ENCODE data around the gene DUS2.
"Not testable (repeated sequence)": the region's sequence is repeated elsewhere in the genome, so short reads cannot be mapped to it uniquely, and the experiment has no call there.

The DUS2 gene

GRCh38 chr16:68091380-68092261 is 68.5 kb downstream of the DUS2 start:
- DNase-seq (ENCODE audit: low read depth) = no peak

- not testable (repeated sequence) for DNase-seq (ENCODE audit: low read depth)
These were observed 69.2 kb downstream of the DUS2 start for GRCh38 chr16:68092275-68092674.

DNA sequence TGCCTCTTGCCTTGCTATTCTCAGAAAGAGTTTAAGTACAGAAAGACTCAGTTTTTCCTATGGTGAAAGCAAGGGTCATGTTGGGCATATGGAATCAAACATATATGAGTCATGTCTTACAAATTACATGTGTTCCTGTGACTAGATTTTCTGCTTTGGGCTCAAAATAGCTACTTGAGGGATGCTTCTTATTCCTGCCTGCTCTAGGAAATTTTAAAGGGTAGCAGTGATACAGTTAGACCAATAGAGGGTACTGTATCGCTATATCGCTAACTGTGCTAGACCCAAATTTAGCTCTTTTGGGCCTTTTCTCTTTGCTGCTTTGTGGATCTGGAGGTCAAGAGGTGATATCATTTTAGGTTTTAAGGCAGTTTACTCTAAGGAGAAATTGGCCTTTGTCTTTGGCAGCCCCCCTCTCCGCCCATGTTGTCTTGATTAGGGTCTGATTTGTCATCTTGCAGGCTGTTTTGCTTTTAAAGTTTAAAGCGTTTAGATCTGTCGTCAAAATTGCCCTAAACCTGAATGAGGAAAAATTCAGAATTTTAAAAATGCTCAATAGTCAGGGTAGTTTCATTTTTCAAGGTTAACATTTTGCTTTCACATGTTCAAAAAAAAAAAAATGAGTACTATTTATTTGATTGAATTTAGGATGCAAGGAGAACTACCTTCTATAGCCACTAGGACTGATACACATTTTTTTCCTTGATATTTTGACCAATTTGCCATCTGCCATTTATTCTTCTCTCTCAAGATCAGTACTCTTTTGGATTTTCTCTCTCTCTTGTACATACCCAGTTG is 70.9 kb downstream of the DUS2 start:
- no peak for DNase-seq (ENCODE audit: low read depth)

DNA sequence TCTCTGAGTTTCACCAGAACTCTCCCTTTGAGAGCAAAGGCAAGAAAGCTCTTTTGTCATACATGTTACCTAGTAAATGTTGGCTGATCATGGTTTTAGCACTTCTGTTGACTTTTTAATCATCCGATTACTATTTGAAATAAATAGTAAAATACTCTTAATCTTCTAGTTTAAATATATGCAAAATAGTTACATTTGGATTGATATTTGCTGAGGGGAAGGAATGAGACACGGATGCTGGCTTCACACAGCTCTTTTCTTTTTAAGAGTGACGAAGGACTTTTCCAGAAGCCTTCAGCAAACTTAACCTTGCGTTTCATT is 71.5 kb downstream of the DUS2 start:
- no peak for DNase-seq (ENCODE audit: low read depth)

GRCh38 chr16:68096491-68096890 is 73.4 kb downstream of the DUS2 start:
- DNase-seq (ENCODE audit: low read depth) = no peak

DNA sequence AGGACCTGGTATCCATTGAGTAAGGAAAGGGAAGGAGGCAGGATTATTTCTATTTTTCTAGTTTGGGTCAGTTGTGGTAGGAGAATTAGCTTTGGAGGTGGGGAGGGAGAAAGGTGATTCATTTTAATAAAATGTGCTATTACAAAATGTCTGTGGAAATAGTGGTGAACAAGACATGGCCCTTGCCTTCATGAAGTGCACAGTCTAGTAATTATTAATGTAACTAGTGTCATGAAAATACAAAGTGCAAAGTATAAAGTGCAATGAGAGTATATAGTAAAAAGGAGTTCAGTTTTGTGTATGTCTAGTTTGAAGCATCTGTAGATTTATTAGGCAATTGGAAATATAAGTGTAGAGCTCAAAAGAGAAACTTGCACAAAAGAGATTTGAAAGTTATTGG is 74.0 kb downstream of the DUS2 start:
- DNase-seq (ENCODE audit: low read depth) = no peak

DNA sequence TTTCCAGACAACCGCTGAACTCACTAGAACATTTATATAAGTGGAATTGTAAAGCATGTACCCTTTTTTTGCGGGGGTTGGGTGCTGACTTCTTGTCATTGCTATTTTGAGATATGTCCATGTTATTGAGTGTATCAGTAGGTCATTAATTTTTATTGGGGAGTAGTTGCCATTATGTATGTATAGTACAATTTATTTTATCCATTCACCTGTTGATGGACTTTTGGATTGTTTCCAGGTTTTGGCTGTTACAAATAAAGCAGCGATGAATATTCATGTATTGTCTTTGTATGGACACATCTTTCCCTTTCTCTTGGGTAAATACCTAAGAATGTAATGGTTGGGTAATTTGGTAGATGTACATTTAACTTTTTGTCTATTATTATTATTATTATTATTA is 74.8 kb downstream of the DUS2 start:
- DNase-seq (ENCODE audit: low read depth) = no peak

GRCh38 chr16:68100488-68100887 is 77.4 kb downstream of the DUS2 start:
- no peak for DNase-seq (ENCODE audit: low read depth)

GRCh38 chr16:68105611-68106010 is 82.5 kb downstream of the DUS2 start:
- DNase-seq (ENCODE audit: low read depth) = no peak

- DNase-seq (ENCODE audit: low read depth) = not testable (repeated sequence)
These were observed 84.3 kb downstream of the DUS2 start for GRCh38 chr16:68107230-68107928.

- DNase-seq (ENCODE audit: low read depth) = not testable (repeated sequence)
These were observed 86.1 kb downstream of the DUS2 start for GRCh38 chr16:68109156-68109555.

- DNase-seq (ENCODE audit: low read depth) = not testable (repeated sequence)
These were observed 87.5 kb downstream of the DUS2 start for GRCh38 chr16:68110611-68111010.

GRCh38 chr16:68111379-68111778 is 88.3 kb downstream of the DUS2 start:
- no peak for DNase-seq (ENCODE audit: low read depth)

DNA sequence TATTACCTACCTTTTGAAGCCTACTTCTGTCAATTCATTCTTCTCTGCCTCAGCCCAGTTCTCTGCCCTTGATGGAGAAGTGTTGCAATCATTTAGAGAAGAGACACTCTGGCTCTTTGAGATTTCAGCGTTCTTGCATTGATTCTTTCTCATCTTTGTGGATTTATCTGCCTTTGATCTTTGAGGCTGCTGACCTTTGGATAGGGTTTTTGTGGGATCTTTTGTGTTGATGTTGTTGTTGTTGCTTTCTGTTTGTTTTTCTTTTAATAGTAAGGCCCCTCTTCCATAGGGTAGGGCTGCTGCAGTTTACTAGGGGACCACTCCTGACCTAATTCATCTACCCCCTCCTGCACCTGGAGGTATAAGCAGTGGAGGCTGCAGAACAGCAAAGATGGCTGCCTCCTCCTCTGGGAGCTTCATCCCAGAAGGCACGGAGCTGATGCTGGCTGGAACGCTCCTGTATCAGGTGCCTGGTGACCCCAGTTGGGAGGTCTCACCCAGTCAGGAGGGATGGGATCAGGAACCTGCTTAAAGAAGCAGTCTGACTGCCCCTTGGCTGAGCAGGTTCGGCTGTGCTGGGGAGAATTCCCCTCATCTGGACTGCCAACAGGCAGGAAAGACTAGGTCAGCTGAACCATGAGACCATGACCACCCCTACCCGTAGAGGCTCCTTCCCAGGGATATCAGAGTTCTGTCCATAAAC is 90.1 kb downstream of the DUS2 start:
- no peak for DNase-seq (ENCODE audit: low read depth)

DNA sequence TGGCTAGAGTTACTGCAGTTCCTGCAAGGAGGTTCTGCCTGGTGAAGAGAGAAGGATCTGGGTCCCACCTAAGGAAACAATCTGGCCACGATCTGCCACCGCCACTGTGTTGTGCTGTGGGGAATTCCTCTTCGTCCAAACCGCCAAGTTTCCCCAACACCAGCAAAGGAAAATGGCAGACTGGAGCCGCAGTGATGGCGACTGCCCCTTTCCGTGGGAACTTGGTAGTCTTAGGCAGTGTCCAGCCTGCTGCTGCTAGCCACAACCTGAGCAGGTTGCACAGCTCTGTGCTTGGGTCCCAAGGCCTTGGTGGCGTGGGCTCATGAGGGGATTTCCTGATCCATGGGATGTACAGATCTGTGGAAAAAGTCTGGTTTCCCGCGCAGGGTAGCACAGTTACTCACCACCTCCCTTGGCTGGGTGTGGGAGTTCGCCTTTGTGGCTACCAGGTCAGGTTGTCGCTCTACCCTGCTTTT is 90.7 kb downstream of the DUS2 start:
- DNase-seq (ENCODE audit: low read depth) = no peak

DNA sequence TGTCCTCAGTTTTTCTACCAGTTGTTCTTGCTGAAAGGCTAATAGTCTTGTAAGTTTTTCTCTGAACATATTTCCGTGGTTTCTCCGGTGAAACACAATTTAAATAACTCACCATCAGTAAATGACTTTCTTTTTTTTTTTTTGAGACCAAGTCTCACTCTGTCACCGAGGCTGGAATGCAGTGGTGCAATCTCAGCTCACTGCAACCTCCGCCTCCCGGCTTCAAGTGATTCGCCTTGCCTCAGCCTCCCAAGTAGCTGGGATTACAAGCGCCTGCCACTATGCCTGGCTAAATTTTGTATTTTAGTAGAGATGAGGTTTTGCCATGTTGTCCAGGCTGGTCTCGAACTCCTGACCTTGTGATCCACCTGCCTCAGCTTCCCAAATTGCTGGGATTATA is 91.9 kb downstream of the DUS2 start:
- not testable (repeated sequence) for DNase-seq (ENCODE audit: low read depth)

- no peak for DNase-seq (ENCODE audit: low read depth)
These were observed 92.8 kb downstream of the DUS2 start for GRCh38 chr16:68115851-68116250.

DNA sequence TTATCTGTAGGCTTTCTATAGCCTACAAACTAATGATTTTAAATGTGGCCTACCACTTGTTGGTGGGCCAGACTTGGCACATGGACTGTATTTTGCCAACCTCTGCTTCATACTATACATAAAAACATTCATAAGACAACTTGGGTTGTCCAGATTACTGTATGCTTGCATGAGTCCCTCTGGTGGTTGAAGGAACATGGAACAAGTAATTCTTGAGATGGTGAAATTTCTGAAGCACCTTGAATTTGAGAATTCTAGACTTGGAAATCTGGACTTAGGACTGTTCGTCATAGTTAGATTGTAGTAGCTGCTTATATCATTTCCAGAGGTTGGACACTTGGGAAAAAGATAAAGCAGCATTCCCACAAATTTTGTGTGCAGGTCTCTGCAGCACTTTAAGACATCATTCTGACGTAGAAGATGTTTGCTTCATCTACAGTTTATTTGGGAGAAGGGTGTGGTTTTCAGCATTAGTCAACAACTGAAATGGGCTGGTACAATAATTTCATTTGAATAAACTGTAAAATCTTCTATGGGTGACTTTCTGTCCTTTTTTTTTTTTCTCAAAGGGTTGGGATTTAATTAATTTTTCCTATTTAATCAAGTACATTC is 93.3 kb downstream of the DUS2 start:
- DNase-seq (ENCODE audit: low read depth) = no peak

GRCh38 chr16:68117884-68118283 is 94.8 kb downstream of the DUS2 start:
- DNase-seq (ENCODE audit: low read depth) = no peak

DNA sequence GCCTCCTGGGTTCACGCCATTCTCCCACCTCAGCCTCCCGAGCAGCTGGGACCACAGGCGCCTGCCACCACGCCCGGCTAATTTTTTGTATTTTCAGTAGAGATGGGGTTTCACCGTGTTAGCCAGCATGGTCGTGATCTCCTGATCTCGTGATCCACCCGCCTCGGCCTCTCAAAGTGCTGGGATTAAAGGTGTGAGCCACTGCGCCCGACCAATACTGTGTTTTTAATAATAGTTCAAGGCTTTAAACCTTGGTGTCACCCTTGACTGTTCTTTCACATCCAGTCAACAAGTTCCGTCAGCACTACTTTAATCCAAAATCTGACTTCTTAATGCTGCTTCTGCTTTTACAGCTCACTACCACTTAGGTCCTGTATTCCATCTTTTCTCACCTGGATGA is 95.9 kb downstream of the DUS2 start:
- DNase-seq (ENCODE audit: low read depth) = not testable (repeated sequence)

DNA sequence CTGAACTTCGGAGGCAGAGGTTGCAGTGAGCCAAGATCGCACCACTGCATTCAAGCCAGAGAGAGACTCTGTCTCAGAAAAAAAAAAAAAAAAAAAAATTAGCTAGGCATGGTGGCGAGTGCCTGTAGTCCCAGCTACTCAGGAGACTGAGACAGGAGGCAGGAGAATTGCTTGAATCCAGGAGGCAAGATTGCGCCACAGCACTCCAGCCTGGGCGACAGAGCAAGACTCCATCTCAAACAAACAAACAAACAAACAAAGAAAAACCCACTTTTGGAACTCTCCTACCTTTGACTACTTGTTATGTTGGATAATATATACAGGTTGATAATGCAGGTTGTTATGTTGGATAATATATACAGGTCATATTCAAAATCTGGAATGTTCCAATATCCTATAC is 97.4 kb downstream of the DUS2 start:
- DNase-seq (ENCODE audit: low read depth) = not testable (repeated sequence)

All from T follicular helper cell (primary cell).